RWPE2 (cell line): ENCODE data around the gene COMMD10.

Experiments used
- ATAC-seq: fragments of 200-7000 bp; cut with Tn5 transposase; 3 replicates; pipeline ENCODE4 v1.9.1; 2021; ENCODE audit warnings: low read depth
- DNase-seq: peaks from one replicate; pipeline ENCODE4 v3.0.0-alpha.2; 2020; ENCODE audit warnings: low spot score
- H3K27ac ChIP-seq: fragments of 450-650 bp; 2 replicates; pipeline ENCODE4 v1.5.1; 2017; ENCODE audit warnings: mild to moderate bottlenecking; ENCODE audit not compliant: poor library complexity, severe bottlenecking
- H3K27me3 ChIP-seq: fragments of 250-450 bp; sonication (Bioruptor Pico); 2 replicates; pipeline ENCODE4 v1.5.1; 2021; ENCODE audit warnings: mild to moderate bottlenecking, moderate library complexity; ENCODE audit not compliant: insufficient read depth, poor library complexity, severe bottlenecking
- H3K36me3 ChIP-seq: fragments of 250-450 bp; sonication (Bioruptor Pico); 2 replicates; pipeline ENCODE4 v1.5.1; 2020; ENCODE audit warnings: low read depth, mild to moderate bottlenecking, moderate library complexity
- H3K4me1 ChIP-seq: fragments of 250-450 bp; sonication (Bioruptor Pico); 2 replicates; pipeline ENCODE4 v1.5.1; 2021; ENCODE audit warnings: mild to moderate bottlenecking, moderate library complexity; ENCODE audit not compliant: insufficient read depth, poor library complexity, severe bottlenecking
- H3K4me3 ChIP-seq: fragments of 250-450 bp; sonication (Bioruptor Pico); 2 replicates; pipeline ENCODE4 v1.5.1; 2021; ENCODE audit warnings: mild to moderate bottlenecking, moderate library complexity; ENCODE audit not compliant: severe bottlenecking
- H3K9me3 ChIP-seq: fragments of 250-450 bp; sonication (Bioruptor Pico); 2 replicates; pipeline ENCODE4 v1.5.1; 2021; ENCODE audit warnings: mild to moderate bottlenecking, moderate library complexity; ENCODE audit not compliant: severe bottlenecking
- TF ChIP-seq, protein P1 (sequence below): fragments of 450-650 bp; IDR thresholded peaks from one replicate; pipeline ENCODE4 v1.5.1; 2017; ENCODE audit warnings: mild to moderate bottlenecking, moderate library complexity; ENCODE audit not compliant: poor library complexity, severe bottlenecking

The COMMD10 gene

DNA sequence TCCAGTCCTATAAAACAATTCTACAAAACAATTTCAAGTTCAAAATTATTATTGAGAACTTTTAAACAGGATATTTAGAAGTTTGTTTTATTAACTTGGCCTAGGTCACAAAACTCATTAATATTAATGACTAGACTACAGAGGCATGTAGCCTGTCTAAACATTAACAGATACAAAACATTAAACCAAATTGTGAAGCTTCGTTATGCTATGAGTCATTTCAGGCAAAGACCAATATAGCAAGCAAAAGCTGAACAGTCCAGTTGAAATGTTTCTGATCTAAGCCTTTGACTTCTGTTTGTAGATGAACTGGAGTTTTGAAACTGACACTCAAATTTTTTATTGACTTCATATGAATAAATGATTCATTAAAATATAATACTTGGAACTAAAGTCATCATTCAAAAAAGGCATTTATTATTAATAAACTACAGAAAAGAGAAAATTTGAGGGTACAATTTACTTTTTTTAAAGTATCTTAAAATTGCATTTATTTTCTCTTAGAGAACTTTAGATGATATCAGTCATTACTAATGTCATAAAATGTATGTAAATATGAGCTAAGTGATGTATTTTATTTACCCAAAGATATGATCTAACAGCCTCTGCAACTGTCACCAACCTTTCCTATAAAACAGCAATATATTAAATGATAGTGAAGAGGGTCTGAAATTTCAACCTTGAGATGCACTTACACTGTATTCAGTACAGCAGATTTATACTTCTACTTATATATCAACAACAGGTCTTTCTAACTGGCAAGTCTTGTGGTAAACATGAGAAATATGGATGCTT is 188.8 kb downstream of the COMMD10 start:
- Histone ChIP-seq H3K9me3 (peaks cover 12% of the 10 kb centered on the region), H3K36me3 (no peaks in the 10 kb centered on the region), H3K27me3 (no peaks in the 10 kb centered on the region), H3K27ac (no peak overlapping the region), H3K4me1 (no peaks in the 10 kb centered on the region), H3K4me3 (no peak overlapping the region)
- no peak for DNase-seq
- TF ChIP-seq, protein P1, sequence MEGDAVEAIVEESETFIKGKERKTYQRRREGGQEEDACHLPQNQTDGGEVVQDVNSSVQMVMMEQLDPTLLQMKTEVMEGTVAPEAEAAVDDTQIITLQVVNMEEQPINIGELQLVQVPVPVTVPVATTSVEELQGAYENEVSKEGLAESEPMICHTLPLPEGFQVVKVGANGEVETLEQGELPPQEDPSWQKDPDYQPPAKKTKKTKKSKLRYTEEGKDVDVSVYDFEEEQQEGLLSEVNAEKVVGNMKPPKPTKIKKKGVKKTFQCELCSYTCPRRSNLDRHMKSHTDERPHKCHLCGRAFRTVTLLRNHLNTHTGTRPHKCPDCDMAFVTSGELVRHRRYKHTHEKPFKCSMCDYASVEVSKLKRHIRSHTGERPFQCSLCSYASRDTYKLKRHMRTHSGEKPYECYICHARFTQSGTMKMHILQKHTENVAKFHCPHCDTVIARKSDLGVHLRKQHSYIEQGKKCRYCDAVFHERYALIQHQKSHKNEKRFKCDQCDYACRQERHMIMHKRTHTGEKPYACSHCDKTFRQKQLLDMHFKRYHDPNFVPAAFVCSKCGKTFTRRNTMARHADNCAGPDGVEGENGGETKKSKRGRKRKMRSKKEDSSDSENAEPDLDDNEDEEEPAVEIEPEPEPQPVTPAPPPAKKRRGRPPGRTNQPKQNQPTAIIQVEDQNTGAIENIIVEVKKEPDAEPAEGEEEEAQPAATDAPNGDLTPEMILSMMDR, result no peak
- ATAC-seq, result no peak

DNA sequence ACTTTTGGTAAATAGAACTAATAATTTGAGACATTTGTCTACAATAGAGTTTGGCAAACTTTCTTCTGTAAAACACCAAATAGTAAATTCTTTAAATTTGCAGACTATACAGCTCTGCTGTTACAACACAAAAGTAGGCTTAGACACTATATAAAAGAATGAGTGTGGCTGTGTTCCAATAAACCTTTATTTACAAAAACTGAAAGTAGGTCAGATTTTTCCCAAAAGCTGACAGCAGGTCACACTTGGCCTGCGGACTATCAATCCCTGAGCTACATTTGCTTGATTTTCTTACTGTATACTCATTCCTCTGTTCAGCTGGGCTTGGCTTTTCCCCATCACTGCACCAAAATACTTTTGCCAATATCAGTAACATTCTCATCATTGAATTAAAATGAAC is 189.4 kb downstream of the COMMD10 start:
- Histone ChIP-seq H3K4me1 (no peaks in the 10 kb centered on the region), H3K27ac (no peak overlapping the region), H3K9me3 (peaks cover 12% of the 10 kb centered on the region), H3K36me3 (no peaks in the 10 kb centered on the region), H3K27me3 (no peaks in the 10 kb centered on the region), H3K4me3 (no peak overlapping the region)
- ATAC-seq (no peak), DNase-seq (no peak)
- TF ChIP-seq, protein P1, result no peak

DNA sequence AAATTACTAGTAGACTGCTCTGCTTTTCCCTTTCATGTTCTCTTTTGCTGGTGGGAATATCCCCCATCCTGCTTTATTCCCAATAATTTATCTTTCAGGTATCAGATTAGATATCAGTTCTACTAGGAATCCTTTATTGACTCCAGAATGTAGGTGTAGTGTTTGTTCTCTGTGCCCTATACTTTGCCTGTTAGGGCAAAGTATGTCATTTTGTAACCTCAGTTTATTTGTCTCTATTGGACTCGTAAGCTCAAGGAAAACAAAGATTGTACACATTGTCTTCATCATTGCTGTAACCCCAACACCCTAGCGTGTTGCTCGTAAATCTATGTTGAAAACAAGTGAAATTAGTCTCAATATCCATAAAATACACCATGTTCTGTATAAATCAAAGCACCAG is 190.5 kb downstream of the COMMD10 start:
- H3K4me1 ChIP-seq, result no peaks in the 10 kb centered on the region
- no peaks in the 10 kb centered on the region for H3K27me3 ChIP-seq
- no peak for ATAC-seq
- no peaks in the 10 kb centered on the region for H3K36me3 ChIP-seq
- DNase-seq, result no peak
- no peak overlapping the region for H3K27ac ChIP-seq
- peaks cover 9% of the 10 kb centered on the region for H3K9me3 ChIP-seq
- TF ChIP-seq, protein P1, result no peak
- no peak overlapping the region for H3K4me3 ChIP-seq

DNA sequence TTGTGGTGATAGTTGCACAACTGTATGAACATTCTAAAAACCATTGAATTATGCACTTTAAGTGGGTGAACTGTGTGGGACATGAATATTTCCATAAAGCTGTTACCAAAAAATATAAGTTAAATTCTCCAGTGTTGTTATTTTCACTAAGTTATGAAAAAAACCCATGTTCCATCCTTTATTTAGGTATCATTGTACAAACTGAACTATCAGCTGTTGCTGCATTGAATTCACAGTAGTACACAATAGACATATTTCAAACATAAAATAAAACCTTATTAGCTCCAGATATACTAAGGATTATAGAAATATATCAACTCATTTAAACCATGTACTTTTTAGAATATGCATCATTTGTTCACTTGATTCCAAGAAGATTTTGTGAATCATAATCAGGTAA is 192.1 kb downstream of the COMMD10 start:
- Histone ChIP-seq H3K36me3 (no peaks in the 10 kb centered on the region), H3K4me1 (peaks cover 2% of the 10 kb centered on the region), H3K4me3 (no peak overlapping the region), H3K27ac (no peak overlapping the region), H3K9me3 (peaks cover 9% of the 10 kb centered on the region), H3K27me3 (no peaks in the 10 kb centered on the region)
- TF ChIP-seq, protein P1, result no peak
- ATAC-seq (no peak), DNase-seq (no peak)

DNA sequence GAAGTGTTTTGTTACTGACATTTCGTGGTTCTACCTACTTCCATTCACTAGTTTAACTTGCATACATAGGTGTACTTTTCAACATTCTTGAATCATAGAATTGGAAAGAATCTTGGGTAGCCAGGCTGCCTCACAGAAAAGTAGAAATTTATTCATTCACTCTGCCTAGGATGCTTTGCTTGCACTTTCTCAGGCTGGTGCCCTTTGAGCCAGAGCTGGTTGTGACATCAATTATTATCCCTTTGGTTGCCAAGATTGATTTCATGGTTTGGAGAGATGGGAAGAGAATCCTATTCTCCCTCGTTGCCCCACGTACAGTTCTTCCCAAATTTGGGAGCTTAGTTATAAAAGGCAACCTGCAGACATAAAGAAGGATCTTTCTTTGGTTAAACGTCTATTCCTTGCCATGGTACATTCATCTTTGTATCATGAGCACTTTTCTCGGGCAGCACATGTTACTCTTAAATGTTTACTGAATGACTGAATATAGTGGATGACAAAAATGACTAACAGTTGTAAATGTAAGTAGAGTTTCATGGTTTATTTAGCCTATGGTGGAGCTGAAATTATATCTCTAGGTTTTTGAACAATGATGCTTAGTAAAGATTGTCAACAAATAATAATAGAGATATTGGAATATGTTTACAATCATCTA is 195.5 kb downstream of the COMMD10 start:
- no peak for DNase-seq
- TF ChIP-seq, protein P1, result no peak
- ATAC-seq, result no peak

More for the DNA sequence above, 195.5 kb downstream of the COMMD10 start:
- H3K9me3 ChIP-seq, result peaks cover 9% of the 10 kb centered on the region
- no peak overlapping the region for H3K27ac ChIP-seq
- H3K4me3 ChIP-seq, result no peak overlapping the region
- H3K4me1 ChIP-seq, result peaks cover 2% of the 10 kb centered on the region
- no peaks in the 10 kb centered on the region for H3K27me3 ChIP-seq
- H3K36me3 ChIP-seq, result no peaks in the 10 kb centered on the region
